WERI-Rb-1 (cell line): ENCODE data around the gene CYP17A1.

Experiments
- DNase-seq: peaks from one replicate; pipeline ENCODE4 v3.0.0-alpha.2; 2020
- H3K27ac ChIP-seq: fragments of 250-450 bp; sonication (Bioruptor Pico); 2 replicates; pipeline ENCODE4 v1.5.1; 2020; ENCODE audit warnings: mild to moderate bottlenecking, moderate library complexity
- H3K27me3 ChIP-seq: fragments of 250-450 bp; sonication (Bioruptor Pico); 2 replicates; pipeline ENCODE4 v1.5.1; 2021; ENCODE audit warnings: mild to moderate bottlenecking, low read depth, moderate library complexity; ENCODE audit not compliant: insufficient read depth, severe bottlenecking
- H3K36me3 ChIP-seq: fragments of 250-450 bp; sonication (Bioruptor Pico); 2 replicates; pipeline ENCODE4 v1.5.1; 2020; ENCODE audit warnings: mild to moderate bottlenecking, moderate library complexity
- H3K4me3 ChIP-seq: 2 replicates; pipeline ENCODE4 v1.5.1; 2011; ENCODE audit warnings: low read depth, mild to moderate bottlenecking, control low read depth, low read length
- H3K9me3 ChIP-seq: fragments of 250-450 bp; sonication (Bioruptor Pico); 2 replicates; pipeline ENCODE4 v1.5.1; 2021; ENCODE audit warnings: mild to moderate bottlenecking, moderate library complexity; ENCODE audit not compliant: severe bottlenecking
- TF ChIP-seq, protein P1 (sequence below): IDR thresholded peaks from 2 replicates; pipeline ENCODE4 v1.5.1; 2011; ENCODE audit warnings: low read depth, mild to moderate bottlenecking, control low read depth, inconsistent platforms, low read length

CYP17A1 gene

DNA sequence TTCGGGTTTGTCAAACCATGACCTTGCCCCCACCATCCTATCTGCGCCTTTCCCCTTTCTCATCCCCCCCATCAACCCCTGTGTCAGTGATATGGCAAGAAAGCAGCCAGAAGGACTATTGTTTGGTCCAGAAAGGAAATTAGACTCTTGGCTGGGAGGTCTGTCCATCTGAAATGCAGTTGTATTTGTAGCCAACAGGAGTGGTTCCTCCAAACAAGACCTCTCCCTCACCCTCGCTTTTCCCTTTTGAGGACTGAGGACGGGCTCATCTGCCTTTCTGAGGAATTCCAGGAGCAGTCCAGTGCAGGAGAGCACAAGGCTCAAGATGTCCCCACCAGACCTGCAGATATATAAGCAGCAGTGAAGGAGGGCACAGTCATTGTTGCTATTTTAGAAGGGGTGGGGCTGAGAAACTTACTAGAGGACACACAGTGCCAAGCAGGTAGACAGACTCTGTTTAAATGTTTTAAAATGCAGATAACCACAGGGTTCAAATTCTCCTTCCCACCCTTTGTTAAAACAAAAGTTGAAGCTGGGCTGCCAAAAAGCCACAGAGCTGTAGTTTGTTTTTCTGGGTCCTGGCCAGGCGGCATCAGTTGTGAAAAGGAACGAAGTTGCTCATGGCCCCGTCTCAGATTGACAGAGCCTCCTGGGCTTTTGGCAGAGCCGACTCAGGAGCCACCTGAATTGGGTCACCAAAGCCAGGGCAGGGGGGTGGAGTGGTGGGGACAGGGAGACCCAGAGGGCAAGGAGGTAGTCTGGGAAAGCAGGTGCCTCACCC, 37.3 kb downstream of the CYP17A1 start:
- TF ChIP-seq, protein P1, sequence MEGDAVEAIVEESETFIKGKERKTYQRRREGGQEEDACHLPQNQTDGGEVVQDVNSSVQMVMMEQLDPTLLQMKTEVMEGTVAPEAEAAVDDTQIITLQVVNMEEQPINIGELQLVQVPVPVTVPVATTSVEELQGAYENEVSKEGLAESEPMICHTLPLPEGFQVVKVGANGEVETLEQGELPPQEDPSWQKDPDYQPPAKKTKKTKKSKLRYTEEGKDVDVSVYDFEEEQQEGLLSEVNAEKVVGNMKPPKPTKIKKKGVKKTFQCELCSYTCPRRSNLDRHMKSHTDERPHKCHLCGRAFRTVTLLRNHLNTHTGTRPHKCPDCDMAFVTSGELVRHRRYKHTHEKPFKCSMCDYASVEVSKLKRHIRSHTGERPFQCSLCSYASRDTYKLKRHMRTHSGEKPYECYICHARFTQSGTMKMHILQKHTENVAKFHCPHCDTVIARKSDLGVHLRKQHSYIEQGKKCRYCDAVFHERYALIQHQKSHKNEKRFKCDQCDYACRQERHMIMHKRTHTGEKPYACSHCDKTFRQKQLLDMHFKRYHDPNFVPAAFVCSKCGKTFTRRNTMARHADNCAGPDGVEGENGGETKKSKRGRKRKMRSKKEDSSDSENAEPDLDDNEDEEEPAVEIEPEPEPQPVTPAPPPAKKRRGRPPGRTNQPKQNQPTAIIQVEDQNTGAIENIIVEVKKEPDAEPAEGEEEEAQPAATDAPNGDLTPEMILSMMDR: no peak

DNA sequence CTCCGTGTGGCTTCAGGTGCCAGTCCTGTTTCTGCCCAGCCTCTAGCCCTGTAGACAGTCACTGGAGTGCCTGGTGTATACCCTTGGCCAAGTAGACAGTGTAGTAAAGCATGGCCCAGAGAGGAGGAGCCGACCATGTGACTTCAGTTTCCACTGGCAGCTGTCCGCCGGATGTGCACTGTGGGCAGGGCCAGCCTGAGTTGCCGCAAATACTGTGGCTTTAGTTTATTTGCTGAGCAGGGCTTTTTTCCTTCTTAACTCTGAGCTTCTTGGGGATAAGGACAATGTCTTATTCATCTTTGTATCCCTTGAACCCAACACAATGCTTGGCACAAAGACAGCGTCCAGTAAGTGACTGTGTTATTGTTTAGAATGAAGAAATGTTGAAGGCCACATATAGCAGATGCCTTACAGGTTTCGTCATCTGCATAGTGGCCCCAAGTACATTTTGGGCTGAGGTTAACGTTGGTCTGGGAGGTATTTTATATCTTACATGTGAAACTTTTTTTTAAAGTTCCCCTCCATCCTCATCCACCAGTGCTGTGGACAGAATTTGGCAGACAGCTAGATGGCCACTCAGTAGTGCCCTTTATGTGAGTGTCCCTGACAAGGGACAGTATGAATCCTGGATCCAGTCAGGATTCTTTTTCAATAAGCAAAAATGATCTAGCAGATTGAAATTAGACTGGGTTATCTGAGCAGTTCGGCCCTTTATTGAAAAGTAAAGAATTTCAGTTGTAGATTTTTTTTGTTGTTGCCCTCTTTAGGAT, 40.6 kb downstream of the CYP17A1 start:
- TF ChIP-seq, protein P1: no peak
- H3K9me3 ChIP-seq: no peaks in the 10 kb centered on the region
- H3K27me3 ChIP-seq: no peaks in the 10 kb centered on the region
- no peaks in the 10 kb centered on the region for H3K36me3 ChIP-seq
- no peak for DNase-seq
- no peak overlapping the region for H3K4me3 ChIP-seq
- H3K27ac ChIP-seq: no peak overlapping the region

More for the DNA sequence above, 37.3 kb downstream of the CYP17A1 start:
- DNase-seq: no peak
- no peaks in the 10 kb centered on the region for H3K27me3 ChIP-seq
- H3K27ac ChIP-seq: no peak overlapping the region
- H3K36me3 ChIP-seq: no peaks in the 10 kb centered on the region; the same call in 1 of the 2 replicates
- no peak overlapping the region for H3K4me3 ChIP-seq
- no peaks in the 10 kb centered on the region for H3K9me3 ChIP-seq

DNA sequence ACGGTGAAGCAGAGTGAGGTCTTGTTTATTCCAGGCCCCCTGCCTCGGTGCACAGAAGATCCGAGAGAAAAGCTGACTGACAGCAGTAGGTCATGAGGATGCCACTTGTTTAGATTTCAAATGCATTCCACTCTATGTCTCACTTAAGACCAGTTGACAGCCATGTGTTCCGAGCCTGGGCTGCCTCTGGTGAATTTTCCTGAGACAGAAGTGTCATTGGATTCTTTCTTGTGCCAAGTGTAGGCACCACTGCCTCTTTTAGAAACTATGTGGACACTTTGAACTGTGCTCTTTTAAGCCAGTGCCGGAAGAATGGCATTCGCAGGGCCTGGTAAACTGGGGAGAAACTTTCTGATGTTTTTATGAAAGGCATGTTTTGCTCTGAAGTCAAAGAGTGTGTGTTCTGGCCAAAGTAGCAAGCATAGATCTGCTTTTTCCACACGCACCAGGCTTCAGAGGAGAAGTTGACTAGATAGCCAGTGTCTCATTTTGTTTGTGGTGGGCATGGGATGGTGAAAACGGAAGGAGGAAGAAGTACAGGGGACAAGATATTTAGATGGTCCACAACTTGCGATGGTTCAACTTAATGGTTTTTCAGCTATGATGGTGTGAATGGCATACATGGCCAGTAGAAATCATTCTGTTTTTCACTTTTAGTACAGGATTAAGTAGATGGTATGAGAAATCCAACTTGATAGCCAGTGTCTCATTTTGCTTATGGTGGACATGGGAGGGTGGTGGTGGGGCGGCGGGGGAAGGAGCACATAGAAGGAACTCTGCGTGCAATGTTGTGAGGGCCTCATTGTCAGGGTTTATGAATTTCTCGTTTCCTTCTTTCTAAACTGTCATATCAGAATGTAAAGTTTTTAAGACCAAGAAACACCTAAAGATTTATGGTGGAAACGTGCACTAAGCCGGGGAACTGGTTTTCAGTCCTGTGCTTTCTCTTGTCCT, 41.5 kb downstream of the CYP17A1 start:
- H3K36me3 ChIP-seq: no peaks in the 10 kb centered on the region

DNA sequence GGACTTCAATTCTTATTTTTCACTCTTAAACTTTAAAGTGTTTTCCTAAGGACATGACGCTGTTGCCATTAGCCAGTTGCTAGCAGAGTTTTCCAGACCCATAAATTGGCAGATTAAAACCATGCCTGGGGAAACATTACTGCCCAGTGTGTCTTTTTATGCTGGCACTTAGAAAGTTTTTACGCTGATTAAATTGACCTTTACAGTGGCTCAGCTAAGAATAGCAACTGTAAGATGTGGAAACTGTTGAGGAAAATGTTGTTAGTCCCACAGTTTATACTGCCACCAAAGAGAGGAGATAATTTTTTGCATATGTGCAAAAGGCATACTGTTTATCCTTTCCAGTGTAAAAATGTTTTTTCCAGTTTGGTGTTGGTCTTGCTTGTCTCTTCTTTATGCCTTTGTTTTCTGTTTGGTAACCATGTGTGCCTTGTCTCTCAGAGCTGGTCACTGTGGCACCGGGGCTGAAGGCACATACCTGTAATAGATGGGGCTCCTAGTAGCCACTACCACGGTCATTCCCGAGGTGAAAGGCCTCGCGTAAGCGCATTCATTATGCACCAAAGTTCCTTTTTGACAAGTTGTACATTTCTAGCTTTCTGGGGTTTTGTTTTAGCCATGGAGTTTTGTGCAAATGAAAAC, 45.3 kb downstream of the CYP17A1 start:
- Histone ChIP-seq H3K27me3 (no peaks in the 10 kb centered on the region), H3K27ac (no peak overlapping the region), H3K36me3 (no peaks in the 10 kb centered on the region), H3K4me3 (no peak overlapping the region), H3K9me3 (peaks cover 2% of the 10 kb centered on the region)
- TF ChIP-seq, protein P1: no peak
- DNase-seq: no peak

More for the DNA sequence above, 41.5 kb downstream of the CYP17A1 start:
- TF ChIP-seq, protein P1: no peak
- Histone ChIP-seq H3K27me3 (no peaks in the 10 kb centered on the region), H3K4me3 (no peak overlapping the region), H3K9me3 (no peaks in the 10 kb centered on the region), H3K27ac (no peak overlapping the region)
- DNase-seq: no peak

DNA sequence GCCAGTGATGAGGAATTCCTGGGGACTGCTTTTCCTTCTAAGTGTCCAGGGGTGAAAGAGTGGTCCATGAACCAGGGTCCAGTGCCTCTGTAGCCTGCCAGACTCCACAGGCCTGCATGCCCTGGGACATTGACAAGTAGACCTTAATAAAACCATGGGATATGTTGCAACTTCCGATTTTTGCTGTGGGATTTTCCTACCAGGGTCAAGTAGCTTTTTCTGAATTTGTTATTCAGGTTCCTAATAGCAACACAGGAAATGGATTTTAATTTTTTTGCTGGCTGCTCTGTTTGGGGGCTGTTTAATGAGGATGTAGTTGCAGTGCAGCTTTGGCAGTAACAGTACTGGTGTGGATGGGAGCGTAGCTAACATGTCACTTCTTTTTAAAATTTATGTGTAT, 51.4 kb downstream of the CYP17A1 start:
- no peak overlapping the region for H3K27ac ChIP-seq
- H3K36me3 ChIP-seq: no peaks in the 10 kb centered on the region
- TF ChIP-seq, protein P1: no peak
- H3K9me3 ChIP-seq: peaks cover 3% of the 10 kb centered on the region
- H3K27me3 ChIP-seq: no peaks in the 10 kb centered on the region
- no peak overlapping the region for H3K4me3 ChIP-seq
- DNase-seq: no peak
